Measurements from ENCODE around the gene FHL3.
"Not testable (repeated sequence)": the region's sequence is repeated elsewhere in the genome, so short reads cannot be mapped to it uniquely, and the experiment has no call there.

The FHL3 gene

DNA sequence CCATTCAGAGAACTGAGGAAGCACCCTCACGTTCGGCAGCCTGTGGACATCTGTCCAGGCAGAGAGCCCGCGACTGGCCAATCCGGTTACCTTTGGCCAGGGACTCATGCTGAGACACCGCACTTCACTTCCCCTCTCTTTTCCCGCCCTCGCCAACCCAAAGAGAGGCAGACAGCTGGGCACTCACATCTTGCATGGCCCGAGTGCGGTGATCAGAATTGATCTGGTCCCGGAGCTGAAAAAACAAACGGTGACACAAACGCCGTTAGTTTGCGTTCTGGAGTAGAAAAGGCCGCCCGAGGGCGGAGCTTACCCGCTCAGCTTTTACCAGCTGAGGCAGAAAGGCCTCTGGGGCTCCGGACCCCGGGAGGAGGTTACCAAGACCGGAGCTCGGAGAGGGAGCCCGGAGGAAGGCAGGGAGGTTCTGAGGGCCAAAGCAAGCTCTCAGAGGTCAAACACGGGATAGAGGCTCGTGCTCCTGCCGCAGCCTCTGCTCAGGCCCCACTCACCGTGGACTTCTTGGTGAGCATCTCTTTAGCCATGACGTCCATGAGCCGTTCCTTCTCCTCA lies 15.9 kb downstream of the FHL3 start:
- DNase-seq (ENCODE audit: low read depth in 2 of 3, low spot score in 2 of 3) = no peak

GRCh38 chr1:37987679-37988078 lies 17.6 kb downstream of the FHL3 start:
- DNase-seq (ENCODE audit: low read depth in 2 of 3, low spot score in 2 of 3) = no peak

DNA sequence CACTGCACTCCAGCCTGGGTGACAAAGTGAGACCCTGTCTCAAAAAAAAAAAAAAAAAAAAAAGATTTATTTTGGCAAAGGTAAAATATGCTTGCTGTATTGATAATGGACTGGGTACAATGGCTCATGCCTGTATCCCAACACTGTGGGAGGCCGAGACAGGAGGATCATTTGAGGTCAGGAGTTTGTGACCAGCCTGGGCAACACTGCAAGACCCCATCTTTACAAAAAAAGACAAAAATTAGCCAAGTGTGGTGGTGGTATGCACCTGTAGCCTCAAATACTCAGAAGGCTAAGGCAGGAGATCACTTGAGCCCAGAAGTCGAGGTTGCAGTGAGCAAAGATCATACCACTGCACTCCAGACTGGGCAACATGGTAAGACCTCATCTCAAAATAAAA lies 21.8 kb downstream of the FHL3 start:
- no peak for DNase-seq (ENCODE audit: low read depth in 2 of 3, low spot score in 2 of 3)

DNA sequence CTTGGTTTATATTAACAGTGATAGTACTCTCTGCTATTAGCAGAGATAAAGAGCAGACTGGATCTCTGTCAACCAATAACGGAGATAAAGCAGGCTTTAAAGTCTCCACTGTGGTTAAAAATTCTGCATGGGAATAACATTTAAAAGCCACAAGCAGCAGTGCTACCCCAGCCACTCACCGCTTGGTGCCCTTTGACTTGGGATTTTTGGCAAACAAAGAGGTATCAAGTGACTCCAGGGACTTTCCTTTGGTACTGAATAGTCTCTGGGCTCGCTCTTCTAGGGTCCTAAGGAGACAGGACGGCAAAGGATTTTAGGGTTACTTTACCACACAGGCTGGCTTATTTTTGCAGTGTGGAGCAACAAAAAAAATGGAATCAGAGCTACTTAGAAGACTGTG lies 26.8 kb downstream of the FHL3 start:
- DNase-seq (ENCODE audit: low read depth in 2 of 3, low spot score in 2 of 3) = no peak

GRCh38 chr1:37975083-37975482 lies 30.2 kb downstream of the FHL3 start:
- not testable (repeated sequence) for DNase-seq (ENCODE audit: low read depth in 2 of 3, low spot score in 2 of 3)

DNA sequence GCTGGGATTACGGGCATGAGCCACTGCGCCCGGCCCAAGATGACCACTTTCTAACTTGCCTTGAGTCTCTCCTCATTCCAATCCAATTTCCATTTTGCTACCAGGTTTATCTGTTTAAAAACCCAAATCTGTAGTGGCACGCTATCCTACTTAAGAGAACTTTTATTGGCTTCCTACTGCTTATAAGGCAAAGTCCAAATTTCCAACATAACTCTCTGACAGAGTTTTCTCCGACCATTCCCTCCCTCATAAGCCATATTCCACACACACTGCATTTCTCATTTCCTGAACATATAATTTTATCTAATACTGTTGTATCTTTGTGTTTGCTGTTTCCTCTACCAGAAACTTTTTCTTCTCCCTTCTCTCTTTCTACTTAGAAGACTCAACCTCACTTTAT lies 30.7 kb downstream of the FHL3 start:
- no peak for DNase-seq (ENCODE audit: low read depth in 2 of 3, low spot score in 2 of 3)

GRCh38 chr1:37973684-37974083 lies 31.6 kb downstream of the FHL3 start:
- not testable (repeated sequence) for DNase-seq (ENCODE audit: low read depth in 2 of 3, low spot score in 2 of 3)

DNA sequence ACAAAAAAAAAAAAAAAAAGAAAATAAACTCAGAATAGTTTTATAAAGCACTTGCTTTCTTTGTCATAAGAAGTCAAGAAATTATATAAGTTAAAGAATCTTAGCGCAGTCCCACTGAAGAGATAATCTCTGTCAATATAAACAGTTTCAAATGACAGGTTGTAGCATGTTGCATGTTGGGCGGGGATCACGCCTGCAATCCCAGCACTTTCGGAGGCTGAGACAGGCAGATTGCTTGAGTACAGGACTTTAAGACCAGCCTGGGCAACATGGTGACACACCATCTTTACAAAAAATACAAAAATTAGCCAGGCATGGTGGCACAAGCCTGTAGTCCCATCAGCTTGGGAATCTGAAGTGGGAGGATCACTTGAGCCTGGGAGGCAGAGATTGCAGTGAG lies 40.0 kb downstream of the FHL3 start:
- no peak for DNase-seq (ENCODE audit: low read depth in 2 of 3, low spot score in 2 of 3)

DNA sequence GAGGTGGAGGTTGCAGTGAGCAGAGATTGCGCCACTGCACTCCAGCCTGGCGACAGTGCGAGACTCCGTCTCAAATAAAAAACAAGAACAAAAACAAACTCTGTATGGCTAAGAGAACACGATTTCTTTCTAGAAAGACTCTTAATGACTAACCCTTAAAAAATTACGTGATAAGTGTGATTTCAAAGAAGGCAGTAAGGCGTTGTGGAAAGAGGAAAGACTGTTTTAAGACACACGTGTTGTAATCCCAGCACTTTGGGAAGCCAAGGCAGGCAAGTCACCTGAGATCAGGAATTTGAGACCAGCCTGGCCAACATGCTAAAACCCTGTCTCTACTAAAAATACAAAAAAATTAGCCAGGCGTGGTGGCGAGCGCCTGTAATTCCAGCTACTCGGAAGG lies 41.2 kb downstream of the FHL3 start:
- not testable (repeated sequence) for DNase-seq (ENCODE audit: low read depth in 2 of 3, low spot score in 2 of 3)

DNA sequence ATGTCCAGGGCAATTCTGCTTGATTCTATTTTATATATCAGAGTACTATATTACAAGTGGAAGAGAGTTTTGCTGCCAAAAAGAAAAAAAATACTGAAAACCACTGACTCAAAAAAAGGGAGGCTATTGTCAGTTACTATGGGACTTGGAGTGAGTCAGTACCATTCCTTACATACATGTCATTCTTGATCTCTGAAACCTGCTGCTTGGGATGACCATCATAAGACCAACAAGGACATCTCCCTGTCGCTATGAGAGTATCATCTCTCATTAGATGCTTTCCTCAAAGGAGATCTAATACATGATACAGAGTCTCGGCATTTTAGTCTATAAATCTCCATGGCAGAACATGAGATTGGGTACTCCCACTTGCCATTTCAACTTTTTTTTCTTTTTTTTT lies 46.6 kb downstream of the FHL3 start:
- DNase-seq (ENCODE audit: low read depth in 2 of 3, low spot score in 2 of 3) = no peak

GRCh38 chr1:37955685-37956084 lies 49.6 kb downstream of the FHL3 start:
- DNase-seq (ENCODE audit: low read depth in 2 of 3, low spot score in 2 of 3) = no peak

GRCh38 chr1:37954316-37954971 lies 50.9 kb downstream of the FHL3 start:
- no peak for DNase-seq (ENCODE audit: low read depth in 2 of 3, low spot score in 2 of 3)

DNA sequence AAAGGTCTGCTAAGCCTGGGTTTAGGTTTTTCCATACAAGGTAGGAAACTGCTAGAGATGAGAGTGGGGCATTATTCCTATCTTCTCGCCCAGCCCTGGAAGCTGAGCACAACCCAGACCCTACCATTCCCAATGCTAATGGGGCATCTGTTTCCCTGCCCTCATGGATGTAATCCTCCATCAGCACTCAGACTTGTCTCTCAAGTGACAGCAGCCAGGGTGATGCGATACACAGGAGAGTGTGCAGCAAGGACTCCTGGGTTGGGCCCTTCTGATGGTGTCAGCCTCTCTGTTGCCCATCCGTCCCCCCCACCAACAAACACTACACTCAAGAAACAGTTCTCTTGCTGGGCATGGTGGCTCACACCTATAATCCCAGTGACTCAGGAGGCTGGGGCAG lies 52.6 kb downstream of the FHL3 start:
- DNase-seq (ENCODE audit: low read depth in 2 of 3, low spot score in 2 of 3) = no peak

GRCh38 chr1:37951783-37952624 lies 53.3 kb downstream of the FHL3 start:
- DNase-seq (ENCODE audit: low read depth in 2 of 3, low spot score in 2 of 3) = no peak

- no peak for DNase-seq (ENCODE audit: low read depth in 2 of 3, low spot score in 2 of 3)
These were observed 54.1 kb downstream of the FHL3 start for GRCh38 chr1:37951041-37951782.

- no peak for DNase-seq (ENCODE audit: low read depth in 2 of 3, low spot score in 2 of 3)
These were observed 55.7 kb downstream of the FHL3 start for GRCh38 chr1:37949524-37950152.

DNA sequence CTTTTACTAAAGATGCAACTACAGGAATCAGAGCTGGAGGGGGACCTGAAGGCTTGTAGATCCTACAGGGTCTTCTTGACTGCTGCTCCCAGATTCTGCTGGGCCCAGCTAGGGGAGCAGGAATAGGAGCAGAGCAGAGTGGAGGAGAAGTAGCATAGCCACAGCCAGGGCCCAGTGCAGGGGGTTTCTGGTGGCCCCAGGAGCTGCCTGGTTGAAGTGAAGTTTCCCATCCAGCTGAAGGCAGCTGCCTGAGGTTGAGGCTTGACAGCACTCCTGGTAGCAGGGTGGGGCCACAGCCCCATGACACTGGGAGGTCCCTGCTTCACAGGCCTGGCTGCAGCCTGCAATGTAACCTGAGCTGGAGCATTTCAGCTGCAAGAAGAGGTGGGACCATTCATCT lies 56.5 kb downstream of the FHL3 start:
- DNase-seq (ENCODE audit: low read depth in 2 of 3, low spot score in 2 of 3) = no peak

- no peak for DNase-seq (ENCODE audit: low read depth in 2 of 3, low spot score in 2 of 3)
These were observed 57.1 kb downstream of the FHL3 start for GRCh38 chr1:37948166-37948565.

- no peak for DNase-seq (ENCODE audit: low read depth in 2 of 3, low spot score in 2 of 3)
These were observed 58.0 kb downstream of the FHL3 start for GRCh38 chr1:37947364-37947763.
